Subcutaneous abdominal adipose tissue (tissue), 5 donors: ENCODE measurements around the gene DNLZ.

Experiments
- H3K27ac ChIP-seq: one replicate; pipeline ENCODE4 v1.7.0; 2013; ENCODE audit warnings: low read depth, mild to moderate bottlenecking, inconsistent platforms, low read length, moderate library complexity
- H3K27me3 ChIP-seq, 5 donors: one replicate each; pipeline ENCODE4 v1.7.0; 2013; ENCODE audit warnings: low read length in 5 of 5, inconsistent platforms in 1 of 5; ENCODE audit not compliant: control insufficient read depth in 5 of 5, insufficient read depth in 4 of 5
- H3K36me3 ChIP-seq, 5 donors: one replicate each; pipeline ENCODE4 v1.7.0; 2013; ENCODE audit warnings: low read length in 5 of 5; ENCODE audit not compliant: control insufficient read depth in 5 of 5, insufficient read depth in 5 of 5
- H3K4me1 ChIP-seq, 5 donors: one replicate each; pipeline ENCODE4 v1.7.0; 2013; ENCODE audit warnings: low read length in 5 of 5, mild to moderate bottlenecking in 3 of 5, moderate library complexity in 1 of 5; ENCODE audit not compliant: control insufficient read depth in 5 of 5, insufficient read depth in 5 of 5
- H3K4me3 ChIP-seq, 5 donors: one replicate each; pipeline ENCODE4 v1.7.0; 2013; ENCODE audit warnings: low read length in 5 of 5, low read depth in 1 of 5
- H3K9ac ChIP-seq, 5 donors: one replicate each; pipeline ENCODE4 v1.7.0; 2013; ENCODE audit warnings: low read length in 5 of 5, mild to moderate bottlenecking in 4 of 5, moderate library complexity in 3 of 5
- H3K9me3 ChIP-seq, 5 donors: one replicate each; pipeline ENCODE4 v1.7.0; 2013; ENCODE audit warnings: low read length in 5 of 5; ENCODE audit not compliant: control insufficient read depth in 5 of 5
- donor health status: healthy.
- donor health status: healthy.
- donor health status: healthy.
- donor health status: healthy.
- donor health status: healthy.

DNLZ gene

GRCh38 chr9:136377341-136378169 lies 14.0 kb upstream of the DNLZ start:
- Histone ChIP-seq H3K9me3 (no peaks in the 10 kb centered on the region), H3K4me3 (no peak overlapping the region), H3K4me1 (peaks cover 1 to 27% (median 12%) of the 10 kb centered on the region in 5 donors), H3K27me3 (no peaks in the 10 kb centered on the region), H3K27ac (no peak overlapping the region), H3K9ac (no peak overlapping the region), H3K36me3 (peaks cover 0 to 45% (median 43%) of the 10 kb centered on the region in 5 donors)

DNA sequence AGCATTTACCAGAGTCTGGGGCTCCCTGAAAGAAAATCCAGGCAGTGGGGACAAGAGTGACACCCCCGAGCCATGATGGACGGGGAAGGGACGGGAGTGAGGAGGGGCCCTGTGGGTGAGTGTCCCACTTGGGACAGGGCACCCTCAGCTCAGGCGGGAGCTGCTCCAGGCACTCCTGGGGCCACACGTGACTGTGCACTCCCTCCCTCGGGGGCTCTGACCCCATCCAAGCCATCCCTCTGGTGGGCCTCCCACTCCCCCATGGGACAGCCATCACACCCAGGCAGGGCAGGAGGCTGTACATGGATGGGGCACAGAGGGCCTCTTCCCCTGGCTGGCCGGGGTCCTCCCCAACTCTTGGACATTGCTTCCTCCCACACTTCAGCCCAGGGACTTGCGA lies 12.9 kb upstream of the DNLZ start:
- Histone ChIP-seq H3K9ac (no peak overlapping the region), H3K36me3 (peaks cover 0 to 34% (median 32%) of the 10 kb centered on the region in 5 donors), H3K27me3 (no peaks in the 10 kb centered on the region), H3K27ac (no peak overlapping the region), H3K4me3 (no peak overlapping the region), H3K9me3 (no peaks in the 10 kb centered on the region), H3K4me1 (peaks cover 1 to 35% (median 20%) of the 10 kb centered on the region in 5 donors)

- Histone ChIP-seq H3K9me3 (no peaks in the 10 kb centered on the region), H3K27me3 (no peaks in the 10 kb centered on the region), H3K4me3 (no peak overlapping the region), H3K9ac (no peak overlapping the region), H3K27ac (no peak overlapping the region), H3K36me3 (peaks cover 0 to 27% (median 19%) of the 10 kb centered on the region in 5 donors), H3K4me1 (peaks cover 1 to 35% (median 20%) of the 10 kb centered on the region in 5 donors)
Observed at GRCh38 chr9:136375096-136375495, 11.6 kb upstream of the DNLZ start.

DNA sequence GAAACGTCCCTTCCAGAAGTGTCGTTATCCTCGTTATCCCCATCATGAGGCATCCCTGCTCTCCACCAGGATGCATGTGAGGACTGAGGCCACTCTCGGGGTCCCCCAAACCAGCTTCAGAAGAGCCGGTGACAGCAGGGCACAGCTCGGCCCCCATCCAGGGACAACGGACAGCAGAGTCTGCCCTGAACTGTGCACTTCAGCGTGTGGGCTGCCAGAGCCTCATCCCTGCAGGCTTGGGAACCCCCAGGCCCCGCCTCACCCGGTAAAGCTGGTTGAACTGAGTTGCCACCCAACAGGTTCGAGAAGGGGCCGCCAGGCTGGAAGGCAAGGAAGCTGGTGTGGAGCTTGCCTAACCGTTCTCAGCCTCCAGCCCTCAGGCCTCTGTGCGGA lies 10.6 kb upstream of the DNLZ start:
- Histone ChIP-seq H3K9me3 (no peaks in the 10 kb centered on the region), H3K9ac (no peak overlapping the region), H3K4me3 (no peak overlapping the region), H3K27me3 (no peaks in the 10 kb centered on the region), H3K4me1 (peaks cover 1 to 35% (median 20%) of the 10 kb centered on the region in 5 donors), H3K27ac (no peak overlapping the region), H3K36me3 (peaks cover 0 to 19% (median 10%) of the 10 kb centered on the region in 5 donors)

DNA sequence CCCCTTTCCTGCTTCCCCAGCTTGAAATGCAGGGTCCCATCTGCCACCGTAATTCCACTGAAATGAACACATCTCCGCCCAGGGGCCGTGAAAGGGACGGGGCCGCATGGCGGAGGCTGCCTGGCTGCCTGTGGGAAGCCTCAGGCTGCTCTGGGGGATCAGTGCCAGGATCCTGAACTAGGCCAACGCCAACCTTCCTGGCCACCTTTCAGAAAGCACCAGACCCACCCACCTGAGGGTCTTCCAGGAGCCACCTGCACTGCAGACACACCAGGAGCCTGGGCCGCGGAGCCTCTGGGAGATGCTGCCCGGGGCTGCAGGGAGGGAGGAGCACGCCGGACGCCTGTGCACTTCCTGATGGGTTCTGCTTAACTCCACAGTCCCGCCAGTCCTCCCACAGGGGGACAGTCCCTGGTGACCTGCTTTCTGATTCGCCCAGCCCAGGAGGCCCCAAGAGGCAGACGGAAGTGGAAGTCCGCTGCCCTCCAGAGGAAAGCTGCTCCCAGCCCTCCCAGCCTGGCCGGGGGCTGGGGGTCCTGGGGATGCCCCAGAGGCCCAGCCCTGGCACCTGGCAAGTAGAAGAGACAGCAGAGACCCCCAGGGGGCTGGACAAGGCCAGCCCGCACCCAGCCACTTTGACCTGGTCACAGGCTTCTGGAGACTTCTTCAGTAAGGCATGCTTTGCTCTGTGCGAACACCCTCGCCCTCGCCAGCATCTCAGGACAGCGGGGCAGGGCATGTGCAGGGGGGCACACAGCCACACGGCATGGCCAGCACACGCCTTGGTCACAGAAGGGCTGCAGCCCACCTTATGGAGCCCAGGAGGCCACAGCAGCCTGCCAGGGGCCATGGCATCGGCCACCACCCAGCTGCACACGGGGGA lies 10.0 kb upstream of the DNLZ start, which contains the start of gene CARD9:
TSS of gene CARD9 (minus strand) at position 370 of the 883 bp plus-strand sequence. CDS start 1,591 bp downstream, outside the sequence.
- Histone ChIP-seq H3K9ac (peak within 1 kb of the TSS in 2 of 5 donors; percentile 52 to 64), H3K4me3 (peak within 1 kb of the TSS; percentile 31 to 54 (median 48)), H3K4me1 (peaks cover 1 to 35% (median 20%) of the 10 kb centered on the region in 5 donors), H3K36me3 (peaks cover 0 to 12% (median 4%) of the 10 kb centered on the region in 5 donors), H3K27ac (no peak within 1 kb of the TSS), H3K27me3 (no peaks in the 10 kb centered on the region), H3K9me3 (no peaks in the 10 kb centered on the region)

- peak overlapping the region in 2 of 5 donors; percentile 52 to 64 for H3K9ac ChIP-seq
Observed at GRCh38 chr9:136372561-136373299, 9.2 kb upstream of the DNLZ start.

DNA sequence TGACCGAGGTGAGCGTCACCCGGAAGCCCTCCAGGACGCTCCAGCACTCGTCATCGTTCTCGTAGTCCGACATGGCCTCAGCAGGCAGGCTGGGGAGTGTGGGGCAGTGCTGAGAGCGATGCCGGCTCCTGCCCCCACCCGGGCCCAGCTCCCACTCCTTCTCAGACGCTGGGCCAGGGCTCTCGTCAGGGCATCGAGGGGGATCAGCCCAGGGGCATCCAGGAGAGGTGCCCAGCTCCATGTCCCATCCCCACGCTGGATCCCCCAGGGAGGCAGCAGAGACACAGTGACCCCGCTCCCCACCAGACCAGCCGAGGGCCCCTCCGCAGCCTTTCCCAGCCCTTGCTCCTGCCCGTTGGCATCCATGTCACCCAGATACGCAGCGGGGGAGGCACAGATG lies 8.5 kb upstream of the DNLZ start:
- Histone ChIP-seq H3K9ac (no peak overlapping the region), H3K9me3 (no peaks in the 10 kb centered on the region), H3K4me3 (peak overlapping the region in 1 of 5 donors; percentile 54), H3K27me3 (no peaks in the 10 kb centered on the region), H3K4me1 (peaks cover 1 to 29% (median 20%) of the 10 kb centered on the region in 5 donors), H3K27ac (no peak overlapping the region), H3K36me3 (peaks cover 0 to 6% (median 0%) of the 10 kb centered on the region in 5 donors)

More at GRCh38 chr9:136372561-136373299, 9.2 kb upstream of the DNLZ start:
- peaks cover 1 to 35% (median 20%) of the 10 kb centered on the region in 5 donors for H3K4me1 ChIP-seq
- H3K27me3 ChIP-seq = no peaks in the 10 kb centered on the region
- H3K4me3 ChIP-seq = peak overlapping the region; percentile 31 to 54 (median 48)
- peaks cover 0 to 6% (median 0%) of the 10 kb centered on the region in 5 donors for H3K36me3 ChIP-seq
- H3K27ac ChIP-seq = no peak overlapping the region
- no peaks in the 10 kb centered on the region for H3K9me3 ChIP-seq

DNA sequence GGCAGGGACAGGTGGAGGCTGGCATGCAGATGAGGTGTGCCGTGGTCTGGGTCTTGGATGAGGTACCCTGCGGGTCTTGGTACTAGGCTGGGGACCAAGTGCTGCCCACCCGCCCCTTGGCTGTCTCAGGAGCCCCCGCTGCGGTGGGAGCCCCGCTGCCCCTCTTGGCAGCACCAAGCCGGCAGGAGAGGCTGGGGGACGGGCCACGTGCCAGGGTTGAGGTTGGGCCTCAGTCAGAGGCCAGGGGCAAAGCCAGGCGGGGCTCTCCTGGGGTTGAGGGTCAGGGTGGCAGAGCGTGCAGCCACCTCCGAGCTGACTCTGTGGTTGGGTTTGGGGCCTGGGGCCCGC lies 8.0 kb upstream of the DNLZ start:
- Histone ChIP-seq H3K27me3 (no peaks in the 10 kb centered on the region), H3K9me3 (no peaks in the 10 kb centered on the region), H3K4me3 (no peak overlapping the region), H3K27ac (no peak overlapping the region), H3K36me3 (peaks cover 0 to 6% (median 0%) of the 10 kb centered on the region in 5 donors), H3K4me1 (peaks cover 1 to 24% (median 20%) of the 10 kb centered on the region in 5 donors), H3K9ac (no peak overlapping the region)

DNA sequence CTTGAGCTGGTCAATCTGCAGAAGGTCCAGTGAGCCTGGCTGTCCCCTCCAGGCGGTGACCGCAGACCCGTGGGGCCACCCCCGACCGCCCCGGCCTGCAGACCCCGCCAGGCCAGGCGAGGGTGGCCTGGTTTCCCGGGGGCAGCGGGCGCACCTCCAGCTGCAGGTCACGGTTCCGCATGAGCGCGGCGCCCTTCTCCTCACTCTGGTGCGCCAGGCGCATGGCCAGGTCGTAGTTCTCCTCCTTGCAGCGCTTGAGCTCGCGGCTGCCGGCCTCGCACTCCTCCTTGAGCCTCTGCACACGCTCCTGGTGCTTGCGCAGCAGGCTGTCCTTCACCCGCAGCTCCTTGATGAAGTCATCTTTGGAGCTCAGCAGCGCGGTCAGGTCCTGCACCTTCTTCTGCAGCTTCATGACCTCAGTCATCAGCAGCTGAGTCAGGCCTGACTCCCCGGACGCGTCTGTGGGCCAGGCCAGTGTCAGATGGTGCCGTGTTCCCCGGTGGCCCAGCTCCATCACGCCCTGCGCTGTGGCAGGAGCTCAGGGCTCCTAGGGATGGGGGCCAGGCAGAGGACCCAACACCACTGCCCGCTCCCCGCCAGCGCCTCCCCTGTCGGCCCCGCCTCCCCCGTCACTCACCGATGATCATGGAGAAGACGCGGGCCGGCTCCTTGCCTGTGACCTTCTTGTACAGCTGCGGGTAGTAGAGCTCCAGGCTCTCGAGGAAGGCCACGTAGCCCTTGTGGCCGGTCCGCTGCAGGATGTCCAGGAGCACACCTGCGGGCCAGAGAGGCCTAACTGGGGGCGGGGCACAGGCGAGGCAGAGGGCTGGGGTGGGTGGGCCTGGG lies 7.4 kb upstream of the DNLZ start:
- Histone ChIP-seq H3K4me3 (no peak overlapping the region), H3K9me3 (no peaks in the 10 kb centered on the region), H3K9ac (no peak overlapping the region), H3K4me1 (peaks cover 1 to 29% (median 23%) of the 10 kb centered on the region in 5 donors), H3K27me3 (no peaks in the 10 kb centered on the region), H3K36me3 (peaks cover 0 to 6% (median 0%) of the 10 kb centered on the region in 5 donors), H3K27ac (no peak overlapping the region)
